ENCODE data around the gene CCDC200. TPM values are rescaled to one million over a fixed set of nuclear protein-coding genes. Genes with fewer than 3 reads are reported as not detected.

CCDC200 gene
- 0.92 TPM in 1 of 2 replicates, not detected in the other for total RNA-seq

GRCh38 chr17:43228020-43228782, at the start of gene CCDC200:
TSS of gene CCDC200 (minus strand) at chr17:43228623. CDS start at chr17:43228554, 69 bp downstream.

DNA sequence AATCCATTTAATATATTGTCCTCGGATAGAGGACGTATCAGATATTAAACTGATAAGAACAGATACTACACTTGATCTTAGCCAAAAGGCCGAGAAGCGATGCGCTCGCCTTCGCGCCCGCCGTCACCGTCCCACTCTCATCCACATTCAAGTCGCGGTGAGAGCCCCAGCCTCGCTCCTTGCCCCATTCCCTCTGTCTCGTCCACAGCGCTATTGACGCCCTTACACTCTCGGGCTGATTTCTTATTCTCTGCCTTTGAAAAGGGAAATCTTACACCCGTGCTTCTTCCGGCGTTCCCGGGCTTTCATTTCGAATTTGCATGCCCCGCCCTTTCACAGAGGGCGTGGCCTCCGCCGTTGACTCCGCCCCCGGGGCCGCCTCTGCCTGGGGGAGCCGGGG, 5.5 kb upstream of the CCDC200 start, which contains the start of gene RNU2-1:
Gene RNU2-1 (minus strand): TSS at position 101 of the 400 bp plus-strand sequence.

GRCh38 chr17:43211480-43212402, 16.7 kb downstream of the CCDC200 start, which contains the start of gene TMEM106A:
TSS of gene TMEM106A (plus strand) at chr17:43211875. CDS start at chr17:43213042, 1,167 bp downstream.

Other genes starting within 250 kb of the CCDC200 start
- not detected in 2 replicates for gene PTGES3L, start 248.5 kb downstream of the CCDC200 start, total RNA-seq
- 7.6 and 9.2 TPM in 2 replicates for gene RUNDC1, start 248.1 kb downstream of the CCDC200 start, total RNA-seq
- gene RPL27, start 230.2 kb downstream of the CCDC200 start, total RNA-seq: 1,070 and 1,150 TPM in 2 replicates
- gene IFI35, start 221.8 kb downstream of the CCDC200 start, total RNA-seq: 35.9 and 40.0 TPM in 2 replicates
- 187 and 189 TPM in 2 replicates for gene VAT1, start 206.2 kb downstream of the CCDC200 start, total RNA-seq
- 0.12 and 0.13 TPM in 2 replicates for gene RND2, start 203.4 kb downstream of the CCDC200 start, total RNA-seq
- 15.0 and 25.8 TPM in 2 replicates for gene BRCA1, start 103.3 kb downstream of the CCDC200 start, total RNA-seq
- 127 and 131 TPM in 2 replicates for gene NBR1, start 57.4 kb downstream of the CCDC200 start, total RNA-seq
- 3.0 and 3.6 TPM in 2 replicates for gene TMEM106A, start 16.7 kb downstream of the CCDC200 start, total RNA-seq
- not detected in 2 replicates for gene RNU2-1, start 5.4 kb upstream of the CCDC200 start, total RNA-seq
- 16.9 and 19.5 TPM in 2 replicates for gene ARL4D, start 170.4 kb upstream of the CCDC200 start, total RNA-seq